Measurements from ENCODE around the gene FNDC3A. TPM values are rescaled to one million over a fixed set of nuclear protein-coding genes. Genes with fewer than 3 reads are reported as not detected.

FNDC3A gene
- 67.8 TPM for total RNA-seq
- 12.5 TPM for polyA plus RNA-seq (ENCODE audit: insufficient read depth, low read depth, low replicate concordance)
- long read RNA-seq, donor 1, full-length matches to known transcripts, result 2 of 2 reads
- long read RNA-seq, donor 1, partial matches to known transcripts, result 0 of 2 reads
- long read RNA-seq, donor 1, other reads (novel, unspliced or antisense), result 0 of 2 reads
- long read RNA-seq, donor 2, full-length matches to known transcripts, result 3 of 9 reads
- long read RNA-seq, donor 2, partial matches to known transcripts, result 0 of 9 reads
- long read RNA-seq, donor 2, other reads (novel, unspliced or antisense), result 6 of 9 reads
- long read RNA-seq, donor 3, full-length matches to known transcripts, result 3 of 14 reads
- long read RNA-seq, donor 3, partial matches to known transcripts, result 0 of 14 reads
- long read RNA-seq, donor 3, other reads (novel, unspliced or antisense), result 11 of 14 reads
- long read RNA-seq, donor 4, full-length matches to known transcripts, result 3 of 8 reads
- long read RNA-seq, donor 4, partial matches to known transcripts, result 0 of 8 reads
- long read RNA-seq, donor 4, other reads (novel, unspliced or antisense), result 5 of 8 reads
- long read RNA-seq, donor 5, full-length matches to known transcripts, result 2 of 2 reads
- long read RNA-seq, donor 5, partial matches to known transcripts, result 0 of 2 reads
- long read RNA-seq, donor 5, other reads (novel, unspliced or antisense), result 0 of 2 reads
- long read RNA-seq, donor 6, full-length matches to known transcripts, result 3 of 19 reads
- long read RNA-seq, donor 6, partial matches to known transcripts, result 10 of 19 reads
- long read RNA-seq, donor 6, other reads (novel, unspliced or antisense), result 6 of 19 reads
- long read RNA-seq, donor 7, full-length matches to known transcripts, result 8 of 33 reads
- long read RNA-seq, donor 7, partial matches to known transcripts, result 19 of 33 reads
- long read RNA-seq, donor 7, other reads (novel, unspliced or antisense), result 6 of 33 reads
- long read RNA-seq, donor 8, full-length matches to known transcripts, result 1 of 1 reads
- long read RNA-seq, donor 8, partial matches to known transcripts, result 0 of 1 reads
- long read RNA-seq, donor 8, other reads (novel, unspliced or antisense), result 0 of 1 reads
- long read RNA-seq, donor 9, full-length matches to known transcripts, result 2 of 2 reads
- long read RNA-seq, donor 9, partial matches to known transcripts, result 0 of 2 reads
- long read RNA-seq, donor 9, other reads (novel, unspliced or antisense), result 0 of 2 reads
- long read RNA-seq, donor 10, full-length matches to known transcripts, result 5 of 5 reads
- long read RNA-seq, donor 10, partial matches to known transcripts, result 0 of 5 reads
- long read RNA-seq, donor 10, other reads (novel, unspliced or antisense), result 0 of 5 reads

GRCh38 chr13:48975856-48976575 lies at the start of gene FNDC3A:
Gene FNDC3A (plus strand): TSS chr13:48975912. CDS start chr13:49006191, 30,279 bp downstream.
- DNase-seq (peak in 4 of 5 donors; percentile 91 to 95 (median 93)), FAIRE-seq (no peak)
- Histone ChIP-seq H3K27me3 (ENCODE audit: control insufficient read depth, insufficient read depth, low read length) (no peaks in the 10 kb centered on the region), H3K36me3 (ENCODE audit: control insufficient read depth in 2 of 3, insufficient read depth in 3 of 3, low read length in 3 of 3) (no peaks in the 10 kb centered on the region), H3K4me3 (ENCODE audit: low read length in 3 of 3) (peak within 1 kb of the TSS; percentile 80 to 97 (median 82)), H3K27ac (ENCODE audit: low read depth in 2 of 2, low read length in 2 of 2) (peak within 1 kb of the TSS; percentile 87 to 96), H3K4me1 (ENCODE audit: control insufficient read depth in 2 of 3, insufficient read depth in 2 of 3, low read depth in 1 of 3, low read length in 3 of 3) (peaks cover 0 to 6% (median 0%) of the 10 kb centered on the region in 3 donors), H3K9ac (ENCODE audit: low read length in 3 of 3) (peak within 1 kb of the TSS; percentile 75 to 90 (median 88)), H3K9me3 (ENCODE audit: control insufficient read depth in 2 of 3, insufficient read depth in 1 of 3, low read length in 3 of 3) (no peaks in the 10 kb centered on the region)
- intact Hi-C loops (cut with DNase I), result no loop called here
- TF ChIP-seq CTCF (IDR thresholded peaks at IDR 0.05; ENCODE audit: borderline replicate concordance, extremely low read depth, insufficient read depth), result no peak

- no peak overlapping the region for H3K27ac ChIP-seq (ENCODE audit: low read depth in 2 of 2, low read length in 2 of 2)
- H3K4me3 ChIP-seq (ENCODE audit: low read length in 3 of 3), result no peak overlapping the region
- DNase-seq, result no peak
- TF ChIP-seq CTCF (IDR thresholded peaks at IDR 0.05; ENCODE audit: borderline replicate concordance, extremely low read depth, insufficient read depth), result no peak
- H3K4me1 ChIP-seq (ENCODE audit: control insufficient read depth in 2 of 3, insufficient read depth in 2 of 3, low read depth in 1 of 3, low read length in 3 of 3), result no peaks in the 10 kb centered on the region
- no peak for FAIRE-seq
- intact Hi-C loops (cut with DNase I), result no loop called here
- no peaks in the 10 kb centered on the region for H3K27me3 ChIP-seq (ENCODE audit: control insufficient read depth, insufficient read depth, low read length)
- H3K9ac ChIP-seq (ENCODE audit: low read length in 3 of 3), result no peak overlapping the region
- H3K9me3 ChIP-seq (ENCODE audit: control insufficient read depth in 2 of 3, insufficient read depth in 1 of 3, low read length in 3 of 3), result no peaks in the 10 kb centered on the region
- no peaks in the 10 kb centered on the region for H3K36me3 ChIP-seq (ENCODE audit: control insufficient read depth in 2 of 3, insufficient read depth in 3 of 3, low read length in 3 of 3)
Measured at GRCh38 chr13:48928757-48929430, 46.8 kb upstream of the FNDC3A start.

- Histone ChIP-seq H3K27ac (ENCODE audit: low read depth in 2 of 2, low read length in 2 of 2) (no peak overlapping the region), H3K9me3 (ENCODE audit: control insufficient read depth in 2 of 3, insufficient read depth in 1 of 3, low read length in 3 of 3) (no peaks in the 10 kb centered on the region), H3K9ac (ENCODE audit: low read length in 3 of 3) (no peak overlapping the region), H3K4me3 (ENCODE audit: low read length in 3 of 3) (no peak overlapping the region), H3K27me3 (ENCODE audit: control insufficient read depth, insufficient read depth, low read length) (no peaks in the 10 kb centered on the region), H3K4me1 (ENCODE audit: control insufficient read depth in 2 of 3, insufficient read depth in 2 of 3, low read depth in 1 of 3, low read length in 3 of 3) (no peaks in the 10 kb centered on the region), H3K36me3 (ENCODE audit: control insufficient read depth in 2 of 3, insufficient read depth in 3 of 3, low read length in 3 of 3) (no peaks in the 10 kb centered on the region)
- FAIRE-seq (no peak), DNase-seq (no peak)
- intact Hi-C loops (cut with DNase I), result no loop called here
- TF ChIP-seq CTCF (IDR thresholded peaks at IDR 0.05; ENCODE audit: borderline replicate concordance, extremely low read depth, insufficient read depth), result no peak
Measured at GRCh38 chr13:48930918-48931317, 44.8 kb upstream of the FNDC3A start.
